H9 (cell line): ENCODE results near the gene MMP14. TPM values are rescaled to one million over a fixed set of nuclear protein-coding genes. Genes with fewer than 3 reads are reported as not detected.

Source experiments
- DNase-seq: peaks from one replicate; pipeline ENCODE4 v3.0.0-alpha.2; 2017
- H2AFZ ChIP-seq: one replicate; pipeline ENCODE4 v1.6.1; 2013; ENCODE audit warnings: mild to moderate bottlenecking, low read length, control low read depth, moderate library complexity
- H2AK5ac ChIP-seq: 2 replicates; pipeline ENCODE4 v1.6.1; 2013; ENCODE audit warnings: low read length, control low read depth, mixed read lengths; ENCODE audit not compliant: insufficient read length
- H2BK120ac ChIP-seq: one replicate; pipeline ENCODE4 v1.6.1; 2013; ENCODE audit warnings: low read depth, mild to moderate bottlenecking, low read length, control low read depth, inconsistent platforms; ENCODE audit not compliant: poor library complexity, severe bottlenecking
- H2BK12ac ChIP-seq: 2 replicates; pipeline ENCODE4 v1.6.1; 2013; ENCODE audit warnings: low read length, control low read depth, mixed read lengths, low read depth; ENCODE audit not compliant: insufficient read length
- H2BK15ac ChIP-seq: 2 replicates; pipeline ENCODE4 v1.6.1; 2013; ENCODE audit warnings: low read depth, low read length, control low read depth
- H2BK20ac ChIP-seq: one replicate; pipeline ENCODE4 v1.6.1; 2013; ENCODE audit warnings: low read depth, mild to moderate bottlenecking, low read length, control low read depth, inconsistent platforms; ENCODE audit not compliant: poor library complexity, severe bottlenecking
- H2BK5ac ChIP-seq: 2 replicates; pipeline ENCODE4 v1.6.1; 2013; ENCODE audit warnings: low read length, control low read depth, mixed read lengths; ENCODE audit not compliant: insufficient read length
- H3K14ac ChIP-seq: 2 replicates; pipeline ENCODE4 v1.6.1; 2013; ENCODE audit warnings: low read length, control low read depth; ENCODE audit not compliant: insufficient read depth
- H3K18ac ChIP-seq: 2 replicates; pipeline ENCODE4 v1.6.1; 2013; ENCODE audit warnings: low read depth, mild to moderate bottlenecking, mixed read lengths, low read length, control low read depth; ENCODE audit not compliant: insufficient read length
- H3K23ac ChIP-seq: 2 replicates; pipeline ENCODE4 v1.6.1; 2013; ENCODE audit warnings: low read length, control low read depth, mixed read lengths, low read depth; ENCODE audit not compliant: insufficient read length
- H3K23me2 ChIP-seq: 2 replicates; pipeline ENCODE4 v1.6.1; 2013; ENCODE audit warnings: low read depth, mild to moderate bottlenecking, mixed read lengths, low read length, control low read depth; ENCODE audit not compliant: insufficient read length, poor library complexity, severe bottlenecking
- H3K27ac ChIP-seq: 2 replicates; pipeline ENCODE4 v1.5.1; 2013; ENCODE audit warnings: low read length, control low read depth, mixed read lengths, low read depth; ENCODE audit not compliant: insufficient read length
- H3K27me3 ChIP-seq: 2 replicates; pipeline ENCODE4 v1.6.1; 2013; ENCODE audit warnings: low read length, control low read depth, inconsistent platforms; ENCODE audit not compliant: insufficient read depth
- H3K4ac ChIP-seq: 2 replicates; pipeline ENCODE4 v1.6.1; 2013; ENCODE audit warnings: low read depth, mild to moderate bottlenecking, control low read depth, inconsistent platforms, low read length, moderate library complexity
- H3K4me1 ChIP-seq: 2 replicates; pipeline ENCODE4 v1.6.1; 2013; ENCODE audit warnings: low read length, control low read depth, inconsistent platforms; ENCODE audit not compliant: insufficient read depth
- H3K4me2 ChIP-seq: 2 replicates; pipeline ENCODE4 v1.6.1; 2013; ENCODE audit warnings: low read length, control low read depth, mixed read lengths; ENCODE audit not compliant: insufficient read length, insufficient read depth
- H3K56ac ChIP-seq: 2 replicates; pipeline ENCODE4 v1.6.1; 2013; ENCODE audit warnings: low read depth, mild to moderate bottlenecking, mixed read lengths, low read length, control low read depth; ENCODE audit not compliant: insufficient read length
- H3K79me1 ChIP-seq: 2 replicates; pipeline ENCODE4 v1.6.1; 2013; ENCODE audit warnings: low read depth, mild to moderate bottlenecking, moderate library complexity, low read length, control low read depth, inconsistent platforms; ENCODE audit not compliant: insufficient read depth, poor library complexity, severe bottlenecking
- H3K79me2 ChIP-seq: 2 replicates; pipeline ENCODE4 v1.6.1; 2013; ENCODE audit warnings: low read length, control low read depth, inconsistent platforms; ENCODE audit not compliant: insufficient read depth
- H3K9ac ChIP-seq: 2 replicates; pipeline ENCODE4 v1.6.1; 2013; ENCODE audit warnings: low read length, control low read depth, mixed read lengths; ENCODE audit not compliant: insufficient read length; ENCODE audit errors: extremely low read depth
- H3K9me3 ChIP-seq: one replicate; pipeline ENCODE4 v1.6.1; 2013; ENCODE audit warnings: low read depth, low read length, inconsistent platforms; ENCODE audit not compliant: control insufficient read depth
- H3T11ph ChIP-seq: one replicate; pipeline ENCODE4 v1.6.1; 2013; ENCODE audit warnings: mild to moderate bottlenecking, low read length, control low read depth, inconsistent platforms
- H4K20me1 ChIP-seq: one replicate; pipeline ENCODE4 v1.6.1; 2013; ENCODE audit not compliant: control insufficient read depth, insufficient read length, insufficient read depth
- H4K5ac ChIP-seq: 2 replicates; pipeline ENCODE4 v1.6.1; 2013; ENCODE audit warnings: low read depth, mild to moderate bottlenecking, mixed read lengths, low read length, control low read depth; ENCODE audit not compliant: insufficient read length
- H4K8ac ChIP-seq: replicated peaks from 2 replicates; pipeline ENCODE4 v1.6.1; 2013; ENCODE audit warnings: low read length, control low read depth, mixed read lengths, low read depth; ENCODE audit not compliant: insufficient read length
- H4K91ac ChIP-seq: 2 replicates; pipeline ENCODE4 v1.6.1; 2013; ENCODE audit warnings: low read depth, mild to moderate bottlenecking, moderate library complexity, mixed read lengths, low read length, control low read depth; ENCODE audit not compliant: insufficient read length
- H3K27ac Mint-ChIP-seq, 3 experiments: 2 replicates in 2 of 3; 3 replicates in 1 of 3; pipeline ENCODE4 v1.8.0; 2020 to 2021; ENCODE audit warnings: mixed read lengths in 3 of 3, mild to moderate bottlenecking in 1 of 3, moderate library complexity in 1 of 3
- H3K27me3 Mint-ChIP-seq: 2 replicates; pipeline ENCODE4 v1.8.0; 2021; ENCODE audit warnings: low read depth, mild to moderate bottlenecking, moderate library complexity, mixed read lengths
- H3K36me3 Mint-ChIP-seq, 3 experiments: 2 replicates in 2 of 3; 3 replicates in 1 of 3; pipeline ENCODE4 v1.8.0; 2020 to 2021; ENCODE audit warnings: low read depth in 3 of 3, mixed read lengths in 3 of 3; ENCODE audit not compliant: insufficient read depth in 1 of 3
- H3K4me1 Mint-ChIP-seq, 2 experiments: 2 replicates each; pipeline ENCODE4 v1.8.0; 2020; ENCODE audit warnings: mixed read lengths in 2 of 2
- H3K4me3 Mint-ChIP-seq, 2 experiments: 2 replicates in 1 of 2; 3 replicates in 1 of 2; pipeline ENCODE4 v1.8.0; 2020 to 2021; ENCODE audit warnings: mild to moderate bottlenecking in 2 of 2, mixed read lengths in 2 of 2, moderate library complexity in 1 of 2
- H3K9me3 Mint-ChIP-seq, 2 experiments: 2 replicates in 1 of 2; 3 replicates in 1 of 2; pipeline ENCODE4 v1.8.0; 2020; ENCODE audit warnings: mild to moderate bottlenecking in 2 of 2, mixed read lengths in 2 of 2, moderate library complexity in 1 of 2
- CTCF ChIP-seq: fragments of 200-600 bp; sonication (generic); conservative IDR thresholded peaks from 3 replicates; pipeline ENCODE4 v1.8.0; 2021; ENCODE audit warnings: antibody characterized with exemption, mild to moderate bottlenecking
- total RNA-seq: library from RNA; stranded (reverse); gene quantifications from 2 replicates; pipeline ENCODE4 v1.2.1, GENCODE V29; 2021

The MMP14 gene
- total RNA-seq, 1 experiment from 2014 or later: 56.5 TPM

- Histone ChIP-seq H3K4ac (no peak overlapping the region), H2AFZ (no peak overlapping the region), H3K4me2 (no peak overlapping the region), H3K27me3 (no peaks in the 10 kb centered on the region), H2BK5ac (no peak overlapping the region), H4K5ac (no peak overlapping the region), H3K14ac (no peak overlapping the region), H3K9me3 (no peaks in the 10 kb centered on the region), H2BK20ac (no peak overlapping the region), H2BK120ac (no peak overlapping the region), H3K56ac (no peak overlapping the region), H3K23me2 (no peaks in the 10 kb centered on the region), H3K9ac (no peak overlapping the region), H4K91ac (no peak overlapping the region), H4K20me1 (no peaks in the 10 kb centered on the region), H3K79me2 (no peaks in the 10 kb centered on the region), H2AK5ac (no peak overlapping the region), H3K23ac (no peak overlapping the region), H2BK12ac (no peak overlapping the region), H2BK15ac (no peak overlapping the region), H3K79me1 (no peaks in the 10 kb centered on the region), H3K4me1 (no peaks in the 10 kb centered on the region), H3K18ac (no peak overlapping the region), H3K27ac (no peak overlapping the region), H4K8ac (no peak overlapping the region), H3T11ph (no peak overlapping the region)
- Mint-ChIP-seq H3K36me3 (no peaks in the 10 kb centered on the region), H3K27ac (no peak overlapping the region), H3K27me3 (no peaks in the 10 kb centered on the region), H3K4me1 (peaks cover 0 to 3% of the 10 kb centered on the region in 2 experiments; a peak in 3 of 4 replicates), H3K4me3 (no peak overlapping the region), H3K9me3 (peaks cover 0 to 3% of the 10 kb centered on the region in 2 experiments; a peak in 1 of 5 replicates)
- TF ChIP-seq CTCF: no peak
- no peak for DNase-seq
Measured at GRCh38 chr14:22861651-22862050, 25.3 kb downstream of the MMP14 start.
